ENCODE results near the gene AUH. TPM values are rescaled to one million over a fixed set of nuclear protein-coding genes. Genes with fewer than 3 reads are reported as not detected.

Gene AUH
- total RNA-seq, 1 donor from 2014 or later, result 8.8 TPM

GRCh38 chr9:91222457-91222856 is 139.3 kb downstream of the AUH start:
- Mint-ChIP-seq H3K9me3 (ENCODE audit: low read depth) (no peaks in the 10 kb centered on the region), H3K27ac (ENCODE audit: unreplicated experiment) (no peak overlapping the region), H3K4me3 (ENCODE audit: unreplicated experiment) (no peak overlapping the region), H3K36me3 (ENCODE audit: low read depth) (no peaks in the 10 kb centered on the region), H3K4me1 (ENCODE audit: low read depth) (peaks cover 17% of the 10 kb centered on the region), H3K27me3 (ENCODE audit: low read depth) (no peaks in the 10 kb centered on the region)
- TF ChIP-seq, protein P1, sequence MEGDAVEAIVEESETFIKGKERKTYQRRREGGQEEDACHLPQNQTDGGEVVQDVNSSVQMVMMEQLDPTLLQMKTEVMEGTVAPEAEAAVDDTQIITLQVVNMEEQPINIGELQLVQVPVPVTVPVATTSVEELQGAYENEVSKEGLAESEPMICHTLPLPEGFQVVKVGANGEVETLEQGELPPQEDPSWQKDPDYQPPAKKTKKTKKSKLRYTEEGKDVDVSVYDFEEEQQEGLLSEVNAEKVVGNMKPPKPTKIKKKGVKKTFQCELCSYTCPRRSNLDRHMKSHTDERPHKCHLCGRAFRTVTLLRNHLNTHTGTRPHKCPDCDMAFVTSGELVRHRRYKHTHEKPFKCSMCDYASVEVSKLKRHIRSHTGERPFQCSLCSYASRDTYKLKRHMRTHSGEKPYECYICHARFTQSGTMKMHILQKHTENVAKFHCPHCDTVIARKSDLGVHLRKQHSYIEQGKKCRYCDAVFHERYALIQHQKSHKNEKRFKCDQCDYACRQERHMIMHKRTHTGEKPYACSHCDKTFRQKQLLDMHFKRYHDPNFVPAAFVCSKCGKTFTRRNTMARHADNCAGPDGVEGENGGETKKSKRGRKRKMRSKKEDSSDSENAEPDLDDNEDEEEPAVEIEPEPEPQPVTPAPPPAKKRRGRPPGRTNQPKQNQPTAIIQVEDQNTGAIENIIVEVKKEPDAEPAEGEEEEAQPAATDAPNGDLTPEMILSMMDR (IDR thresholded peaks at IDR 0.05), result no peak
- DNase-seq (ENCODE audit: low spot score), result no peak

DNA sequence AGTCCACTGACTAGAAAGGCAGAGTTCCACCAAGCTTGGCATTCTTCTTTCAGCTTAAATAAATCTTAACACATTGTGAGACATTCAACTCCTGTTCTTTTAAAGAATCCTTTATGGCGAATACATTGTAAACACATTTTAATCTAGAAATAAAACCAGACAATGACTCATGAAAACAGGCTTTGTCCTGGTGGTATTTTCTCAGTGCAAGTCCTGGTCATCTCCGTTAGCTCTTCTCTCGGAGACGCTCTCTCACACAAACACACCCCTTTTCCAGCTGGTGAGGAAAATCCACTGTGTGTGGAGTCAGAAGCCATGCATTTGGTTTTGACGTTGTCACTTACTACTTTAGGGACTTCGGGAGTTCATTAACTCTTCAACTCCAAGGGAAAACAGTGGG is 140.4 kb downstream of the AUH start:
- no peak for DNase-seq (ENCODE audit: low spot score)
- no peaks in the 10 kb centered on the region for H3K9me3 Mint-ChIP-seq (ENCODE audit: low read depth)
- peaks cover 17% of the 10 kb centered on the region for H3K4me1 Mint-ChIP-seq (ENCODE audit: low read depth)
- no peaks in the 10 kb centered on the region for H3K27me3 Mint-ChIP-seq (ENCODE audit: low read depth)
- peak overlapping the region; percentile 72 for H3K27ac Mint-ChIP-seq (ENCODE audit: unreplicated experiment)
- H3K4me3 Mint-ChIP-seq (ENCODE audit: unreplicated experiment), result no peak overlapping the region
- TF ChIP-seq, protein P1 (IDR thresholded peaks at IDR 0.05), result no peak
- no peaks in the 10 kb centered on the region for H3K36me3 Mint-ChIP-seq (ENCODE audit: low read depth)

GRCh38 chr9:91220491-91221135 is 141.1 kb downstream of the AUH start:
- peak overlapping the region; percentile 72 for H3K27ac Mint-ChIP-seq (ENCODE audit: unreplicated experiment)
- peaks cover 17% of the 10 kb centered on the region for H3K4me1 Mint-ChIP-seq (ENCODE audit: low read depth)
- no peaks in the 10 kb centered on the region for H3K9me3 Mint-ChIP-seq (ENCODE audit: low read depth)
- no peaks in the 10 kb centered on the region for H3K36me3 Mint-ChIP-seq (ENCODE audit: low read depth)
- H3K27me3 Mint-ChIP-seq (ENCODE audit: low read depth), result no peaks in the 10 kb centered on the region
- no peak overlapping the region for H3K4me3 Mint-ChIP-seq (ENCODE audit: unreplicated experiment)
- TF ChIP-seq, protein P1 (IDR thresholded peaks at IDR 0.05), result no peak
- DNase-seq (ENCODE audit: low spot score), result no peak

DNA sequence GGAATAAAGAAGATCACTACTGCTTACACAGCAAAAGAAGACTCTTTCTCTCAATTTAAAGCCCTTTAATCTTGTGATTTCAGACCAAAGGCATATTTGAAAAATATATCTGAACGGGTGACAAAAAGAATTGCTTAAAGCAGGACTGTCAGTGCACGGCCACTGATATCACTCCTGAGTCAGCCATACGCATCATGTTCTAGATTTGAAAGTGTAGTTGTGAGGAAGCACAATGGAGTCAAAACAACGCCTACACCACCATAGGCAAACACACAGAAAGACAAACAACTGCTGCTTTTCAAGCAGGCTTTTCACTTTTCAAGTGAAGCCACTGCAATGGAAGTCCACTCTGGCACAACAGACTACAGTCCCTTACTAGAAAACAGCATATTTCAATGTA is 141.7 kb downstream of the AUH start:
- no peak overlapping the region for H3K27ac Mint-ChIP-seq (ENCODE audit: unreplicated experiment)
- H3K4me1 Mint-ChIP-seq (ENCODE audit: low read depth), result peaks cover 17% of the 10 kb centered on the region
- no peak overlapping the region for H3K4me3 Mint-ChIP-seq (ENCODE audit: unreplicated experiment)
- no peak for DNase-seq (ENCODE audit: low spot score)
- no peaks in the 10 kb centered on the region for H3K9me3 Mint-ChIP-seq (ENCODE audit: low read depth)
- no peaks in the 10 kb centered on the region for H3K27me3 Mint-ChIP-seq (ENCODE audit: low read depth)
- H3K36me3 Mint-ChIP-seq (ENCODE audit: low read depth), result no peaks in the 10 kb centered on the region
- TF ChIP-seq, protein P1 (IDR thresholded peaks at IDR 0.05), result no peak

DNA sequence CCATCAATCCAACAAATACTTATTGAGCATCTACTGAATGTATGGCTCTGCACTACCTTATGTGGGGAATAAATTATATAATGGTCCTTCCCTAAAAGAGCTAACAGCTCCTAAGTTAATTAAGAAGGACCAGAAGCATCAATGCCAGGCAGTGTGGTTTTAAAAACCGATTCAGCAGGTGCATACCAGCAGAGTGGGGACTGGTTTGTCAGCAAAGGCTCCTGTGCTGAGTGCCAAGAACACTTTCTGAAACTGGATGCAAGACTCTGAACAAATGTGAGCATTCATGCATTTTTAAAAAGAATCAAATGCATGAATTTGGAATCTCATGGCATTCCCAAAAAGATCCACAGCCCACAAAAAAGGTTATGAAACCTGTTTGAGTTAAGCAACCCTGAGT is 142.2 kb downstream of the AUH start:
- TF ChIP-seq, protein P1 (IDR thresholded peaks at IDR 0.05), result no peak
- Mint-ChIP-seq H3K27ac (ENCODE audit: unreplicated experiment) (no peak overlapping the region), H3K4me1 (ENCODE audit: low read depth) (peaks cover 17% of the 10 kb centered on the region), H3K9me3 (ENCODE audit: low read depth) (no peaks in the 10 kb centered on the region), H3K27me3 (ENCODE audit: low read depth) (no peaks in the 10 kb centered on the region), H3K36me3 (ENCODE audit: low read depth) (no peaks in the 10 kb centered on the region), H3K4me3 (ENCODE audit: unreplicated experiment) (no peak overlapping the region)
- no peak for DNase-seq (ENCODE audit: low spot score)
